ENCODE measurements around the gene DAG1. TPM values are rescaled to one million over a fixed set of nuclear protein-coding genes. Genes with fewer than 3 reads are reported as not detected.

Gene DAG1
- total and polyA plus RNA-seq, 4 donors, result 48.7 to 101 (median 88.2) TPM

DNA sequence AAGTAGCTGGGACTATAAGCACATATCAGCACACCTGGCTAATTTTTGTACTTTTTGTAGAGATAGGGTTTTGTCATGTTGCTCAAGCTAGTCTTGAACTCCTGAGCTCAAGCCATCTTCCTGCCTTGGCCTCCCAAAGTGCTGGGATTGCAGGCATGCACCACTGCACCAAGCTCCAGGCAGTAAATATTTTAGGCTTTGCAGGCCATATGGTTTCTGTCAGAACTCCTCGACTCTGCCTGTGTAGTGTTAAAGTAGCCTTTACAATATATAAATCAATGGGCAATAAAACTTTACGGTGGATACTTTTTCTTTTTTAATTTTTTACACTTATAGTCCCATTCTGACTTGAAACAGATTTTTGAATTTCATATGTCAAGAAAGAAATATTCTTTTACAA is 41.6 kb downstream of the DAG1 start:
- Histone ChIP-seq H3K9me3 (ENCODE audit: control insufficient read depth, insufficient read depth, low read length) (no peaks in the 10 kb centered on the region), H3K27me3 (ENCODE audit: control insufficient read depth, insufficient read depth, low read length) (no peaks in the 10 kb centered on the region), H3K27ac (ENCODE audit: low read depth, low read length) (no peak overlapping the region), H3K4me1 (ENCODE audit: control insufficient read depth, insufficient read depth, low read length) (no peaks in the 10 kb centered on the region), H3K36me3 (ENCODE audit: control insufficient read depth, insufficient read depth, low read length) (peaks cover 23% of the 10 kb centered on the region), H3K4me3 (ENCODE audit: low read depth, low read length) (no peak overlapping the region)
- no CpG with 5 or more reads among the region's 2 CpGs for WGBS (ENCODE audit: insufficient coverage)
- DNase-seq (ENCODE audit: low read depth in 4 of 6, low spot score in 6 of 6), result no peak

DNA sequence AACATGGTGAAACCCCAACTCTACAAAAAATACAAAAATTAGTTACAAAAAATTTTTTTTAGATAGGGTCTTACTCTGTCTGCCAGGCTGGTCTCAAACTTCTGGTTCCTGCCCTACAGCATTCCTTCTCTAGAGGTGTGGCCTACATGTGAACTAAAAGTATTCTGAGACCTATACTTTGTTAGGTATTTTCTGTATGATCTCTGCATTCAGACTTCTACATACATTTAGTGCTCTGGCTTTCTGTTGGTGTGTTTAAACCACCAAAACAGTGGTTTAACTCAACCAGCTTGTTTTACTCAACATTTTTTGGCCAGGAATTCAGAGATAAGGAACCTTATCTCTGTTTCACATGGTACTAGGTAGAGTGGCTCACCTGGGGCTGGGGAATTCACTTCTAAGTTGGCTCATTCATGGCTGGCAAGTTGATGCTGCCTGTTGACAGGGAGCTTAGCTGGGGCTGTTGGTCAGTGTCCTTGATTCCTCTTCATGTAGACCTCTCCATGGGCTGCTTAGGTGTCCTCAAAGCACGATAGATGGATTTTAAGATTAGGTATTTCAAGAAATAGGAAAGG is 42.8 kb downstream of the DAG1 start:
- Histone ChIP-seq H3K9me3 (ENCODE audit: control insufficient read depth, insufficient read depth, low read length) (no peaks in the 10 kb centered on the region), H3K27ac (ENCODE audit: low read depth, low read length) (no peak overlapping the region), H3K4me1 (ENCODE audit: control insufficient read depth, insufficient read depth, low read length) (no peaks in the 10 kb centered on the region), H3K4me3 (ENCODE audit: low read depth, low read length) (no peak overlapping the region), H3K36me3 (ENCODE audit: control insufficient read depth, insufficient read depth, low read length) (peaks cover 26% of the 10 kb centered on the region), H3K27me3 (ENCODE audit: control insufficient read depth, insufficient read depth, low read length) (no peaks in the 10 kb centered on the region)
- no CpG with 5 or more reads among the region's 1 CpG for WGBS (ENCODE audit: insufficient coverage)
- no peak for DNase-seq (ENCODE audit: low read depth in 4 of 6, low spot score in 6 of 6)

DNA sequence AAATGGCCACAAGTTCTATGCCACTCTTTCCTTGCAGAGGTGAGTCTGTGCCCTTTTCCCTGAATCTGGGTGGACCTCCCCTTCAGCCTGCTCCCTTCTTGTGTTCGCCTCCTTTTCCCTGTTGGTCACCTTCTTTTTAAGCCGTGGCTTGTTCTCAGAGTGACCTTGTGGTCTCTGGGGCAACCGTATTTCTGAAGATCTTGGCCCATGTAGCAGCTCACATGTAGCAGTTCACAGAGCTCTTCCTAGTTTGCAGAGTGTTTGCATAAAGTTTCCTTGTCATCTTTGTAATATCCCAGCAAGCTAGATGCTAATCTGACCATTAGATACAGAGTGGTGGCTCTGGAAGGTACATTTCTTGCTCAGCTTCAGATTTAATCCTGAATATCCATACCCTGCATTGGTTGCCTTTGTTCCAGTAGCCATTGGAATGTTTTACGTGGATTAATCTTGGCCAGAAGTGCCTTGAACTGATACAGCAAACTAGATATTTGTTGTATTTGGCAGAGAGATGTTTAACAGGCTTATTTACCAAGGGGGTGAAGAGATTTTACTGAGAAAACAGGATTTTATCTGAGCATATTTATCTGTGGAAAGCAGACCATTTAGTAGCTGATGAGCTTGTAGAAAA is 43.5 kb downstream of the DAG1 start:
- Histone ChIP-seq H3K36me3 (ENCODE audit: control insufficient read depth, insufficient read depth, low read length) (peaks cover 28% of the 10 kb centered on the region), H3K4me1 (ENCODE audit: control insufficient read depth, insufficient read depth, low read length) (peaks cover 3% of the 10 kb centered on the region), H3K27me3 (ENCODE audit: control insufficient read depth, insufficient read depth, low read length) (no peaks in the 10 kb centered on the region), H3K4me3 (ENCODE audit: low read depth, low read length) (no peak overlapping the region), H3K9me3 (ENCODE audit: control insufficient read depth, insufficient read depth, low read length) (no peaks in the 10 kb centered on the region), H3K27ac (ENCODE audit: low read depth, low read length) (no peak overlapping the region)
- DNase-seq (ENCODE audit: low read depth in 4 of 6, low spot score in 6 of 6), result no peak
- 100% methylated on average over 4 of the region's 4 CpGs for WGBS (ENCODE audit: insufficient coverage)

DNA sequence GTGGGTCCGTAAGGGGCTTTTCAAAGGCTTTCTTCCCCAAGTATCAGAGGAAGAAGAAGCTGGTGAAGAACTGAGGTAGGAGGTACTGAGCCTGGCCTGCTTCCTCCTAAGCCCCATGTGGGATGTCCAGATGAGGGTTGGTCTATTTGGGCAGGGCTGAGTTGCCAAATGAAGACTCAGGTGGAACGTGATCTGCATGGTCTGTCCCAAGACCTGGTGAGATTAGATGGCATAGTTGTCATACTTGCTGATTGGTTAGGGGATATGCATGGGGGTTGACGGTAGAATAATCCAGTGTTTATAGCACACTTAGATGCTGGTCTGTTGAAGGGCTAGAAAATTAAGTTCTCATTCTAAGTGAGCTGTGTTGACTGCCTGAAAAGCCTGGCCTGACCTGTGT is 47.9 kb downstream of the DAG1 start:
- no peak overlapping the region for H3K27ac ChIP-seq (ENCODE audit: low read depth, low read length)
- H3K4me1 ChIP-seq (ENCODE audit: control insufficient read depth, insufficient read depth, low read length), result peaks cover 22% of the 10 kb centered on the region
- no peak overlapping the region for H3K4me3 ChIP-seq (ENCODE audit: low read depth, low read length)
- DNase-seq (ENCODE audit: low read depth in 4 of 6, low spot score in 6 of 6), result no peak
- H3K36me3 ChIP-seq (ENCODE audit: control insufficient read depth, insufficient read depth, low read length), result peaks cover 31% of the 10 kb centered on the region
- H3K9me3 ChIP-seq (ENCODE audit: control insufficient read depth, insufficient read depth, low read length), result no peaks in the 10 kb centered on the region
- WGBS (ENCODE audit: insufficient coverage), result 100% methylated on average over 2 of the region's 3 CpGs
- no peaks in the 10 kb centered on the region for H3K27me3 ChIP-seq (ENCODE audit: control insufficient read depth, insufficient read depth, low read length)

DNA sequence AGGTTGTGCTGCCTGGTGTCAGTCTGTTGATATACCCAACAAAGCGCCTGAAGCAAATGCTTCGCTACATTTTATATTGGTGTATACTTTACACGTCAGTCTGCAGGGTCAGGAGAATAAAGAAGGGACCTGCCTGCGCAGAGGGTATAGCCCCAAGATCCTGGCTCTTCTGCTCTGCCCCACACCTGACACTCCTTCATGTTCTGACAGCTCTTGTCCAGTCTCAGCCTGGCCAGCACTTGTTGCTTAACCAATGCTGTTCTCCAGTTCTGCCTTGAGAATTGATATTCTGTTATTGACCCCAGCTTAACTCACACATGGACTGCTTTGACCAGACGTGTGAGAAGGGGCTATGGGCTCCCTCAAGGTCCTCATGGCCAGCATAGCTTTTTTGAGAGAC is 48.4 kb downstream of the DAG1 start:
- no peaks in the 10 kb centered on the region for H3K27me3 ChIP-seq (ENCODE audit: control insufficient read depth, insufficient read depth, low read length)
- peak overlapping the region; percentile 62 for H3K27ac ChIP-seq (ENCODE audit: low read depth, low read length)
- H3K9me3 ChIP-seq (ENCODE audit: control insufficient read depth, insufficient read depth, low read length), result no peaks in the 10 kb centered on the region
- DNase-seq (ENCODE audit: low read depth in 4 of 6, low spot score in 6 of 6), result no peak
- WGBS (ENCODE audit: insufficient coverage), result 91% methylated on average over 4 of the region's 5 CpGs
- no peak overlapping the region for H3K4me3 ChIP-seq (ENCODE audit: low read depth, low read length)
- peaks cover 35% of the 10 kb centered on the region for H3K36me3 ChIP-seq (ENCODE audit: control insufficient read depth, insufficient read depth, low read length)
- H3K4me1 ChIP-seq (ENCODE audit: control insufficient read depth, insufficient read depth, low read length), result peaks cover 23% of the 10 kb centered on the region

DNA sequence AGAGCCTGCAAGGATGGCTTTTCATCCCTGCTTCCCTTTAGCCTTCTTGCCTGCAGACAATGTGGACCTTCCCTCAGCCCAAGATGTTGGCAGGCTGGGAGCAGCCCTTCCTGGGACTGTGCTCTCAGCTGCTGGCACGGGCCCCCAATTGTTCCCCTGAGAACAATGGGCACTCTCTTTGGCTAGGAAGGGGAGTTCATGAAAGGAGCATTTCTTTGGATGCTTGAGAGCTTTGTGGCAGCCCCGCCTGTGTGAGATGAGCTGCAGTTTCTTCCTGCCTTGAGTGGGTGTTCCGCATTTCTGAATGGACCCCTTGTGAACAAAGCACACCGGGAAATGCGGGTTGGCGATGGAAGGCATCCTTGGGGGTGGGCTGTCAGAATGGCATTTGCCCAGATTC is 49.2 kb downstream of the DAG1 start:
- H3K27ac ChIP-seq (ENCODE audit: low read depth, low read length), result peak overlapping the region; percentile 62
- no peaks in the 10 kb centered on the region for H3K9me3 ChIP-seq (ENCODE audit: control insufficient read depth, insufficient read depth, low read length)
- no peaks in the 10 kb centered on the region for H3K27me3 ChIP-seq (ENCODE audit: control insufficient read depth, insufficient read depth, low read length)
- H3K4me1 ChIP-seq (ENCODE audit: control insufficient read depth, insufficient read depth, low read length), result peaks cover 27% of the 10 kb centered on the region
- no peak overlapping the region for H3K4me3 ChIP-seq (ENCODE audit: low read depth, low read length)
- peaks cover 40% of the 10 kb centered on the region for H3K36me3 ChIP-seq (ENCODE audit: control insufficient read depth, insufficient read depth, low read length)
- DNase-seq (ENCODE audit: low read depth in 4 of 6, low spot score in 6 of 6), result peak in 4 of 6 donors; percentile 17 to 81 (median 59)
- 20% methylated on average over 3 of the region's 6 CpGs for WGBS (ENCODE audit: insufficient coverage)

DNA sequence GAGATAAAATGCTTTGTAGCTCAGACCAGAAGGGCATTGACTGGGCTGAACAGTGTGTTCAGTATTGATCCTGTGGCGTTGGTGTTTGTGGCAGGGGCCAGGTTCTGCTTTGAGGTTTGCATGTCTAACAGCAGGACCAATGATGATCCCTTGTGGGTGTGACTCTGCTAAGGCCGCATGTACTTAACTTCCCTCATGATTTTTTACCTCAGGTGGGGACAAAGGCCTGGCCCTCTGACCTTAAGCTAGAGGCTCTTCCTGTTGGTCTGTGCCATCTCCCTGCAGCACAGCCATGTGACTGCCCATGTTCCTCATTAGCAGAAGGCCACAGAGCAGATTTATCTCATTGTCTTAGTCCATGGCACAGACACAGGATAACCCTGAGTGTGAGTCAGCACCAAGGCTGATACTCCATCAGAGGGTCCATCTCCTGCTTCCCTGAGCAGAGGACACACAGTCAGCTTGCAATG is 49.9 kb downstream of the DAG1 start:
- no peak for DNase-seq (ENCODE audit: low read depth in 4 of 6, low spot score in 6 of 6)
- Histone ChIP-seq H3K27ac (ENCODE audit: low read depth, low read length) (peak overlapping the region; percentile 62), H3K36me3 (ENCODE audit: control insufficient read depth, insufficient read depth, low read length) (peaks cover 40% of the 10 kb centered on the region)

DNA sequence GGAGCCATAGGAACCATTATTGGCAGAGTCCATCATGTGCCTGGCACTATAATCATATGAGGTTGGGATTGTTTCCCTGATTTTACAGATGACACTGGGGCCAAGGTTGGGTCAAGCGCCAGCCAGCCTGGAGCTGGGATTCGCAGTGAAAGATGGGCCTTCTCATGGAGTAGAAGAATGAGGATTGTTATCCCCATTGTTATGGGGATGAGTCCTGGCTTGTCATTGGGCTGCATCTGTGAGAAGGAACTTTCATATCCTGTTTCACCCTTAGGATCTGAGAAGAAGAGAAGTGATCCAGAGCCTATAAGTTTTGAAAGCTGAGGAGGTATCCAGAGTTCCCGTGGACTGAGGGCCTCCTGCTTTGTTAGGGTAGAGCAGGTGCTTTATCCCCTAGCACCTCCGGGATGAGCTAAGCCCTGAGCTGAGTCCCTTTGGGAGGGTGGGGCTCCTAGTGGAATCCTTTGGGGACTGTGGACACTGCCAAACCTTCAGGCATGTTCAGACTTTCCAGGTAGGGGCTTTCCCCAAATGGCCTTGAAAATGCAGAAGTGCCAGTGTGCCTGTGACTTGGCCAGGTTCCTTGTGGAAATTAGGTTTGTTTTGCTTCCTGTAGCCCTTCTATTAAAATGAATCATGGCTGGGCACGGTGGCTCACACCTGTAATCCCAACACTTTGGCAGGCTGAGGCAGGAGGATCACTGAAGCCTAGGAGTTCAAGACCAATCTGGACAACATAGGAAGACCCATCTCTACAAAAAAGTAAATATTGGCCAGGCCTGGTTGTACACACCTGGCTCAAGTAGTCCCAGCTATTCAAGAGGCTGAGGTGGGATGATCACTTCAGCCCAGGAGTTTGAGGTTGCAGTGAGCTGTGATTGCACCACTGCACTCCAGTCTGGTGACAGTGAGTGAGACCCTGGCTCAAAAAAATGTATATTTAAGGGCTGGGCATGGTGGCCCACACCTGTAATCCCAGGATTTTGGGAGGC is 54.0 kb downstream of the DAG1 start:
- H3K27me3 ChIP-seq (ENCODE audit: control insufficient read depth, insufficient read depth, low read length), result no peaks in the 10 kb centered on the region
- peaks cover 19% of the 10 kb centered on the region for H3K4me1 ChIP-seq (ENCODE audit: control insufficient read depth, insufficient read depth, low read length)
- H3K9me3 ChIP-seq (ENCODE audit: control insufficient read depth, insufficient read depth, low read length), result no peaks in the 10 kb centered on the region
- peaks cover 33% of the 10 kb centered on the region for H3K36me3 ChIP-seq (ENCODE audit: control insufficient read depth, insufficient read depth, low read length)
- no peak for DNase-seq (ENCODE audit: low read depth in 4 of 6, low spot score in 6 of 6)
- no peak overlapping the region for H3K27ac ChIP-seq (ENCODE audit: low read depth, low read length)
- H3K4me3 ChIP-seq (ENCODE audit: low read depth, low read length), result no peak overlapping the region
- WGBS (ENCODE audit: insufficient coverage), result 93% methylated on average over 4 of the region's 5 CpGs

More for the DNA sequence above, 49.9 kb downstream of the DAG1 start:
- H3K4me1 ChIP-seq (ENCODE audit: control insufficient read depth, insufficient read depth, low read length), result peaks cover 27% of the 10 kb centered on the region
- H3K4me3 ChIP-seq (ENCODE audit: low read depth, low read length), result no peak overlapping the region
- H3K9me3 ChIP-seq (ENCODE audit: control insufficient read depth, insufficient read depth, low read length), result no peaks in the 10 kb centered on the region
- H3K27me3 ChIP-seq (ENCODE audit: control insufficient read depth, insufficient read depth, low read length), result no peaks in the 10 kb centered on the region
- 90% methylated on average over 1 of the region's 2 CpGs for whole genome bisulfite sequencing (ENCODE audit: insufficient coverage)

DNA sequence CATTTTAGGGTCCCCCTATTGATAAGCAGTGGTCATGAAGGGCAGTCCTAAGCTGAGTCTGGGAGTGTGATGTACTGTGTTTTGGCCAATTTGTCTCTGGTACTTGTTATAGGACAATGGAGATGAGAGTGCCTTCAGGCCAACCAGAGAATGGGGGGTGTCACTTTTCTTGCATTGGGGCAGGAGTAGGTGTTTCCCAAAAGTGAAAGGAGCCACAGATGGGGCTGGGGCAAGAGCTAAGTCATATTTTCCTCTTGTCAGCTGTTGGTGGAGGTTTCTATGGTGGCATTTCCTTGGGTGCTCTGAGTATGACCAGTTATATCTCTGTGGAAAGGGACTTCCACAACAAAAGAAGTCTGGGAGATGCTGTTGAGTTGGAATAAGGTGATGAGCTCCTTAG is 59.5 kb downstream of the DAG1 start:
- no peaks in the 10 kb centered on the region for H3K27me3 ChIP-seq (ENCODE audit: control insufficient read depth, insufficient read depth, low read length)
- peaks cover 46% of the 10 kb centered on the region for H3K36me3 ChIP-seq (ENCODE audit: control insufficient read depth, insufficient read depth, low read length)
- no peak overlapping the region for H3K27ac ChIP-seq (ENCODE audit: low read depth, low read length)
- DNase-seq (ENCODE audit: low read depth in 4 of 6, low spot score in 6 of 6), result no peak
- H3K9me3 ChIP-seq (ENCODE audit: control insufficient read depth, insufficient read depth, low read length), result no peaks in the 10 kb centered on the region
- H3K4me1 ChIP-seq (ENCODE audit: control insufficient read depth, insufficient read depth, low read length), result peaks cover 18% of the 10 kb centered on the region
- H3K4me3 ChIP-seq (ENCODE audit: low read depth, low read length), result no peak overlapping the region
